Inflammatory macrophage treated with lipopolysaccharide for 4 hours (primary cell): ENCODE measurements around the gene SPRED2.

Experiments used
- DNase-seq: peaks from one replicate; pipeline ENCODE4 v3.0.0-alpha.2; 2020

SPRED2 gene

DNA sequence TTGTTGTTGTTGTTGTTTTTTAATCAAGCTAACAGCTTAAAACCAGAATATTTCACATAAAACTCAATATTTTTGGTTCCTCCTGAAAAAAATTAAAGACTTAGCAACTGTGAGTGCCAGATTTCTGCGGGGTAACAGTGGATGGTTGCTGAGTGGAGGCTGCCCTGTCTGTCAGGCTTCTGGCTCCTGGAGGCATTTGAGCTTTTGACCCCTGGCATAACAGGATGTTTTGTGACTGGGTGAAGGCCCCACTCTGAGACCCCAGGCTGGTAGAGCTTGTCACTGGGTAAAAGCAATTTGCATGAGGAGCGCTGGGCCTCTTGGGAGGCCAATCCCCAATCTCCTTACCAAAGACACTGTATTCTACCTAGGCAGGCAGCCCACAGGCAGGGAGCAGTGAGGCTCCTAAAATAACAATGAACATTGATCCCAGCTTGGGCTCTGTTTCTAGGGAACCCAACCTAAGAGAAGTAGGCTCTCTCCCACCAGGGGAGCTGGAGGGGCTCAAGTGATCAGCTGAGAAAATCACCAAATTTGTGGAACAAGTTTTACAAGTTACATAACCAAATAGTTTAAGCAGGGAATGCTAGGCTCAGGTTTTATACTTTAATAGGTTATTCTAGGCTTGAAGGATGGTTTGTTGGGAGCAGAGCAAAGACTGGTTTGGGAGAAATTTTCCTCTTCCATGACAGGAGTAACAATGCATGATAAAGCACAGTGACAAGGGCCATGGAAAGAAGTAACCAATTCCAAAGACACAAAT, 5.9 kb upstream of the SPRED2 start:
- DNase-seq, result no peak

DNA sequence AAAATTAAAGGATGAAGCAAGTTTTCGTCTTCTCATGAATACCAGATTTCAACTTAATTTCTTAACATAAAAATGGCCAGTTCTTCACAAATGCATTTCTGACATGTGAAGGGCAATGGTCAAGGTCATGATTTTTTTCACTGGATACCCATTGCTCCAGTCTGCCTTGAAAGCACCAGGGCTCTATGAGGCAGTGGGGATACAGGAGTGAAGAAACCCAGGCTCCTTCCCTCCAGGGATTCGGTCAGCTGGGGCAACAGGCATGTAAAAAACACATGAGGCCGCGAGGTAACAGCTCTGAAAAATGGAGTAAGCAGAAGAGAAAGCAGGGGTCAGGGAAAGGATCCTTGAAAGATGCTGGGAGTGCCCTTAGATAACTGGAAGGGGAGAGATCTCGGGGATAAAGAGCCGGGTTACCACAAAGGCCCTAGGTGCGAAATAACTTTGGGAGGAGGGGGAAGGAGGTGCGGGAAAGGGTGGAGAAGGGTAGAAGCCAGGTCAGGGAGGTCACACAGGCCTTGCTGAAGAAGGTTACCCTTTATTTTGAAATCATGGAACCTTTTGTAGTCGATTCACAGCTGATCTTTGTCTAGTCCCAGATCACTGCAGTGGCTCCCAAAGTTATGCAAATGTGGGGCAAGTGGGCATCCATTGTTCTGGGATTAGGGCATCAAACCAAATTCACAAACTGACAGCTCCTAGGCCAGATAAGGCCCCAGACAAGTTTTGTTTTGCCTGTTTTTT, 5.2 kb upstream of the SPRED2 start:
- DNase-seq, result no peak

DNA sequence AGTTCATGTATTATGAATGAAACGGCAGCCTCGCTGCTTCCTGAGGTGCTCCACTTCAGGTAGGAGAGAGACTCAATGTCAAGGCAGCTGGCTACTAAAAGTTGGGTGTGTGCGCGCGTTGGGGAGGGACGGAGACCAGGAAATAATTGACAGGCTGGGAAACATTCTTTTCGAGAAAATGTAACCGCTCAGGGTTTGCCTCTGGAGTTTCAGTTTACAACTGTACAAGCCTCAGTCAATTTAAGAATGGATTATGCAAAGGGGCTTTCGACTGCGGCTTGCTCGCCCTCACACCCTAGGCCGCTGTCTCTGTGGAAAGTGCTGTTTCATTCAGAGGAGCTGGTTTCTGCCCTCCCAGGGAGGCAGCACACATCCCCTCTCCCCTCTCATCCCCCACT, 4.4 kb upstream of the SPRED2 start:
- DNase-seq, result peak; percentile 36

DNA sequence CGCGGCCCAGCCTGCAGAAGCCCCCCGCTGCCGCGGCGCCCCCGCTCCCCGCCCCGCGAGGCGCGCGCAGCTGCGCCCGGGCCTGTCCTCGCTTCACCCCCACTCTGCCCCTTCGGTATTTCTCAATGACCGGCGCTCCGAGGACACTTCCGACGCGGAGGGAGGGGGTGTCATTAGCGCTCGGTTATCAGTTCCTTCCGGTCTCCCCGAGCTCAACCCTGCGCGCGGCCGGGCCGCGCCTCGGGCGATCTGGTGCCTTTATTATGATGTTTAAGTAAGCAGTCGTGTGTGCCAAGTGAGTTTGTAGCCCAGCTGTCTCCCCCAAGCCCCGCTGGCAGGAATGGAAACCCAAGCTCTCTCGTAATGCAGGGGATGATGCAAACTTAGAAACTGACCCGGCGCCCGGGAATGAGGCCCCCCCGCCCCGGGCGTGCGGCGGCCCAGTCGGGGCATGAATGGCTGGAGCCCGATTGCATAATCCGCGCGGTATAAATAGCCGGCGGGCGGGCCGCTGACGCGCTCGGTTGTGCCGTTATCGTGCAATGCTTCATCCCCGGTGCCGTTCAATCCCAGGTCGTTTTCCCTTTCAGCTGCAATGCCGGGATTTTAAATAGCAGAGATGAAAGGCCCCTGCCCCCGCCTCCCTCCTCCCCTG, 3.9 kb upstream of the SPRED2 start:
- DNase-seq, result peak; percentile 87

DNA sequence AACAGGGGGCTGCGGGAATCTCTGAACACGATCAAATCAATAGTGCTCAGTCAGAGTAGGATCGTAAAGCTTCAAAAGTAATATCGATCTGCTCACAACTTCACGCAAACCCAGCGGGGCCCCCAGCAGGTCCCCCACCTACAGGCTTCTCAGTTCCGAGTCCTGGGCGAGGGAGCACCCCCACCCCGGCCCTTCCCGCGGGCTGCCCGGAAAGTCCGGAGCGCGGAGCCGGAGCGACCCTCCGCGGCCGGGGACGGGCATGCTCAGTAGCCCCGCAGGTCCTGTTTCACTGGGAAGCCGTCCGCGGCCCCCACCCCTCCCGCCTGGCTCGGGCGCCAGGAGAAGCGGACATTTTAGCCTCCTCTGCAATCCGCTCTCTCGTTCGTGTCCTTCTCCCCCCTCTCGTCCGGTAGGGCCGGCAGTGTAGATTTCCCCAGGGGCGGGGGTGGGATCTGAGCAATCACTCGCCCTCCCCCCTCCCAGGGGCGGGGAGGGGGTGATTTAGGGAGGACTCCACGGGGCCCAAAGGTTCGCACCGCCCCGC, 3.3 kb upstream of the SPRED2 start:
- DNase-seq, result peak; percentile 66

DNA sequence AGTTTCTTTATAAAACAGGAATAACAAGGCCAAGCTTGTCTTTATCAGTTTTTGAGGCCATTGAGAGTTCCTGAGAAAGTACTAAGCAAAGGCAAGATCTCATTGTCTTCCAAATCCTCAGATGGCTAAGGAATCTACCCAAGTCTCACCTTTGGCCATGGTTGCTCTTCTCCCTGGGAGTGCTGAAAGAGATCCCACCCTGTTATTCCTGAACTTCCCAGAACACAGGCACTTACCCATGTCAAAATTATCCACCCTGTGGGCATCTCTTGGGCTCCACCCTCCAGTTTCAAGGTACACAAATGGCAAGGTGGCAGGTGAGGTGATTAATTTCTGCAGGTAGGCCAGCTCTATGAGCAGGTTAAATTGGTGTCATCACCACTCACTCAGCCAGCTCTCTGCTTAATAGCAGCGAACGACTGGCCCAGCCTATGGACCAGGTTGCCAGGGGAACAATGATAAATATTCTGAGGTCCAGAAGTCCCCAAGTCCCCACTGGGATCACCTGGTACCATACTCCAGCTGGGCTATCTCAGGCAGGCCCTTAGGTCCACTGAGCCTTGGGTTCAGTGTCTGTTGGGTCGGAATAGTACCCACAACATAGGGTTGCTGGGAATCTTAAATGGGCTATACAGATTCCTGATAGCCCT, 2.3 kb upstream of the SPRED2 start:
- no peak for DNase-seq

DNA sequence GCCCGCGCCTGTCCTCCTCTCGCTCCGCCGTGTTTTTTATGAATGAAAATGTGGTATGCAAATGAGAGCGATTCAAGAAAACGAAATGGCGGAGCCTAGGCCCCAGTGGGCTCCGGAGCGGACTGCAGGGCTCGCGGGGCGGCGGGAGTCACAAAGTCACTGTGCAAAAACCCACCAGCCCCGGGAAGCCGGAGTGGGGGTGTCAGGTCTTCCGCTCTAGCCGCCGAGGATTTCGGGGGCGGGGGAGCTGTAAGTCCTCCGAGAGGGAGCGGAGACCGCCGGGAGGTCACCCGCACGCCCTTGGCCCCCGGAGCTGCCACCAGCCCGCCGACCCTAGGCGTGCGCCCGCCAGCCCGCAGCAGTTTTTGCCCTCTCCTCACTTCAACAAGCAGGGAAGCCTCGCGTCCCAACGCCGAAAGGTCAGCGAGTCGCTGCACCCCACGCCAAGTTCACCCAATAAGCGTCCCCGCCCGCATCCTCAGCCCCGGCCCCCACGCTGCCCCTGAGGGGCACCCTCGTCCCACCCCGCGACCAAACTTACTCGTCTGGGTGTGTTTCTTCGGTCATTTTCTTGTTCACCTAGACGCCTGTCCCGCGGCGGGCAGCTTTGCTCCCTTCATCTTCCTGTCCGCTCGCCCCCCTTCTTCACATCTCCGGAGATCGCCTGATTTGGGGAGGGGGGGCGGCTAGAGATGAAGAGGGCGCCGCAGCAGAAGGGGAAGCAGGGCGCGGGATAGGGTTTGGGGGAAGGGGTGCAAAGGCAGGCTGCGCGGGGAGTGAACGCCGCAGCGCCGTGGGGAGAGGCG, 775 bp downstream of the SPRED2 start:
- DNase-seq, result peak; percentile 37

DNA sequence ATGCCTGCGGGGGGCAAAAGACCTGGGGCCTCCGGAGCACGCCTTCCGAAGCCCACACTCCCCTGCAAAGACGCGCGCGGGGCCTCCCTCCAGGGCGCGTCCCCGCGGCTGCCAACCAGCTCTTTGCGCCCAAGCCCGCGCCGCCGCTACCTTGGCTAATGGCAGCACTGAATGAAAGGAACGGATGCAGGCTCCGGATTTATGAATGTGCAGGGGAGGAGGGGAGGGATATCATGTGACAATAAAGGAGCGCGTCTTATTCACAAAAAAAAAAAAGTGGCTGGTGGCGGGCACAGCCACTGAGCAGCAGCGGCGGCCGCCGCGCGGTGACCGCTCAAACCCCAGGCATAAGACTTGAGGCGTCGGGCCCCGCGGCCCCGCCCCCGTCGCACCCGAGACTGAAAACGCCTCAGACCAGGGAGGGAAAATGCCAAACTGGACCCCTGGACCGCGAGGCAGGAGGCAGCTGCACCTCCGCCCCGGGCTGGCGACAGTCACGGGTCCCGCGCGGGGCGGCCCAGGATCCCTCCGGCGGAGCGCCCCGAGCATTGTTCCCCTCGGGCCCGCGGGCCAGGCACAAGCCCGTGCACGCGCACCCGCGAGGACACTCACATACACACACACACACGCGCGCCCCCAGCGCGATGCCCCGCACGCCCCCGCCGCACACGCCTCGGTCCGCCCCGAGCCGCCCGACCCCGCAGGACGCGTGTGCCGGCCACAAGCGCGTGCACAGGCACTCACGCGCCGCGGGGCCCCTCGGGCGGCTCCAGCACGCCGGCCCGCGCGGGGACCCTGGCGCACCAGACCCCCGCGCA, 1.6 kb downstream of the SPRED2 start:
- peak; percentile 64 for DNase-seq

DNA sequence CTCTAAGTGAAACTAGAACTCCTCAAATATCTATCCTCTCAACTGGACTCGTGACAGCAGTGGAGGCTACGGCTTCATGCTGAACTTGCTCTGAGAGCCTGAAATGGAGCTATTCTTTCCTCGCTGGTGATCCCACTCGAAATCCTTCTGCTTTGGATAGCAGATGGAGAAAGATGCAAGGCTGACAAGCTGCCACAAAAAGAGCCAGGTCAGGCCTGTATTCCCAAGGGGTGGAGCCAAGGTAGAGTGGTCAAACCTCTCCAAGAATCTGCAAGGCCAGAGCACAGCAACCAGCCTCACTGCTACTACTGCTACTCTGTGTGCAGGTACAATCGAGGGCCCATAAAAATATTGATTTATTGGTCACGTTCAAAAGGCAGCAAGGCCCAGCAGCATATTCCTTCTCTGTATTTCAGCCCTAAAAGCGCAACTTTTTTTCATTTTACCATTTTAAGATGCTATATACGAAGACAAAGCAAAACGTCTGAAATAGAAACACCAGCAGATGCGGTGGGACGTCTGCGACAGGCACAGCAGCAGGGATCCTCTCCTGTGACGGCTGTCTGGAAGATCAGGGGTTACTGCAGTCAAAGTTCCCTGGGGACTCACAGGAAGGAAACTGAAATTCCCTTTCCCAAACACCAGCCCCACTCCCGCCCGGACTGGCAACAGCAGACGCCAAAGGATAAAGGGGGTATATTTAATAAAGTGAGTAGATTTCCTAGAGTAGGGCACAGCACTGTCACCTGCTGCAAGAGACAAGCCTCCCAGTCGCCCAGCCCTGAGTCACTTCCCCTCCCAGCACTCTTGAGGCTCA, 2.4 kb downstream of the SPRED2 start:
- DNase-seq, result no peak

DNA sequence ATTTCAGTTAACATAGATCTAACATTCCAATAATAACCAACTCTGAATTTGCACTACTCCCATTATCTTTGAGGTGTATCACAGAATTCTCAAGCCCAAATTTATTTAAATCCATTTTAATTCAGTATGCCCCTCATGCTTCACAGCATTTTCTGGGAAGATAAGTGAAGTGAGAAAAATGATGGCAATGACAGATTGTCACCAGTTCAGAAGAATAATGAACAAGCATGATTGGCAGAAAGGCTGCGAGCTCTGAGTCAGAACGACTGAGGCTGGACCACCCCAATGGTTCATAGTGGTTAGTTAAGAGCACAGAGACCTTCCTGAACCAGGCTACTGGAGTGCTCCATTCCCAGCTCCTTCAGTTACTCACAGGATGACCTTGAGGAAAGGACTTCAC, 4.9 kb downstream of the SPRED2 start:
- DNase-seq, result no peak

DNA sequence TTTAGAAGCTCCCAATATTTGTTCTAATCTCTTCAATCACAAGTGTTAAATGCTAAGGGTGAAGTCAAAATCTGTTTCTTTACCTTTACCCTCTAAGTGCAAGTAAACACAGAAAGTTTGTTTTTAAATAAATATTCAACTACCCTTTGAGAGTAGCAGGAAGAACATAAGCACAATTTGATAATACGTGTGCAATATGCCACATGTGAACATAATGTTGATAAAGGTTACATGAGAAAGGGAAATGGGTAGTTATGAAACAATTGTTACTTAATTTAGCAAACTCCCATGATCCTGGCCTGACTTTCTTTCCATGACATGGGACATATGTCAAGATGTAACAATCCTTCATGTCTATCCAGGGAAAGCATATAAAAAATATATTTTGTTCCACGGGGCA, 7.1 kb downstream of the SPRED2 start:
- peak; percentile 71 for DNase-seq

DNA sequence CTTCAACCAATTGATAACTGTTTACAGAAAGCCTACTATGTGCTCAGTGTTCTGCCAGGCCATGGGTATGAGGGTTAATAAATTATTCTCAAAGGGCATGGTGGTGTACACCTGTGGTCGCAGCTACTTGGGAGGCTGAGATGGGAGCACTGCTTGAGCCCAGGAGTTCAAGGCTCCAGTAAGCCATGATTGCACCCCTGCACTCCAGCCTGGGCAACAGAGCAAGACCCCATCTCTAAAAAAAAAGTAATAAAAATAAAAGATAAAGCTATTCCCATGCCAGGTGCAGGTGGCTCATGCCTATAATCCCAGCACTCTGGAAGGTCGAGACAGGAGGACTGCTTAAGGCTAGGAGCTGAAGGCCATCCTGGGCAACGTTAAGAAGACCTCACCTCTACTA, 8.0 kb downstream of the SPRED2 start:
- no peak for DNase-seq

DNA sequence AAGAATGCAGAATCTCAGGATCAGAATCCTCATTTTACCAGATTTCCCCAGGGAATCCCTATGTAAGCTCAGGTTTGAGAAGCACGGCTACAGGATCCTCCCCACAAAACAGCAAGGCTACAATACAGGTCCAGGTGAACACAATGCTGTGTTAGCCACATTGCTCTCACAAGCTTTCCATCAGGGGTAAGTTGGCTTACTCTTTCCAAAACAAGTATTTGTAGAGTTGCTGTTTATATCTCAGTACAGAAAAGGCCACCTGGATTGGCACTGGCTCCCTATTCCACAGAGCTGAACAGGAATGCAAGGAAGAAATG, 11.0 kb downstream of the SPRED2 start:
- no peak for DNase-seq

DNA sequence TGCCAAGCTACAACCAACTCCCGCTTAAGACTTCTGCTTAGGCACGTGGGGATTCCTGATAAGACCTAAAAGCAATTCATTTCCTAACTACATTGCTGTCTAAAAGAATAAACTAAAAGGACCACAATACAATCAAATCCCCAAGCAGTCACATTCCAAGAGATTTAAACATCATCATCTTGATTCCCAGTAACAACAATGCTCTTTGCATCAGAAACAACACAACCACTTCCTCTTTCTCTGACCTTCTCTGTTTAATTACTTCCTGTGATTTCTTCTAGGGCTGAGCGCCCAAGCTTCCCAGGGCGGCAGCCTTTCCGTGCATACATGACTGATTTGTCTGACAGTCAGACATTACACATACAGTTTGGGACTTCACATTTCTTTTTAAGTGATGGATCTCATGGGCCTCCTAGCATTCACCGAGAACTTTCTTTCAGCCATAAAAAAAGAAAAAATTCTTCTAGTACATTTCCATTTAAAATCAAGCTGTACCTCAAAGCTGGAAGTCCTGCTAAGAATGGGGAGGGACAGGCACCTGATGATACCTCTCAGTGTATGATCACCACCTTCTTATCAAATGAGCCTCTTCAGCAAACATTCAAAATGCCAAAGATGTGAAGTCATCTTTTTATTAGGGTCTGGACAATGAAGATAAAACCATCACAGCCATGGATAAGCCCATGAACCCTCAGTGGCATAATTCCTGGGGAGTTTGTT, 11.5 kb downstream of the SPRED2 start:
- peak; percentile 84 for DNase-seq

DNA sequence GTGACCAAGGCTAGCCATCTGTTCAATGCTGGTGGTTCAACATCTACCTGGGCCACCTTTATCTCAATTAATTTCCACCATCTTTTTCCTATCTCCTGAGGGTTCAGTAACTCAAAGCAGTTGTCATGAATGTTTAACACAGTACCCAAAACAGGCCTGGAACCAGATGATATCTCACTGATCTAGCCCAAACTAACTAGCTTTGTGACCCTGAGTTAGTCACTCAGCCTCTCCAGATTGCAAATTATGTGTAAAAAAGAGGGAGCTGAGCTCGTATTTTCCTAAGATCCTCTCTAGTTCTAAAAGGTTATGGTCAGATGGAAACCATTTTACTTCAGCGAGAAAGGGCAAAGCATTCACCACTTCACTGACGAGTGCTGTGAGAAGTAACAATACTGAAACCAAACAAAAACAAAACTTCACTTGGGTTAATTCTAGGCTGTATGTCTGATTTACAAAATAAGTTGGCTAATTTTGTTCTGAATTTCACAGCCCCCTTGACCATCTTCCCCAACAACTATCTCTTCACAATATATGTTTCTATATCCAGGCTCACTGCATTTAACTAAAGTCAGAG, 14.8 kb downstream of the SPRED2 start:
- no peak for DNase-seq

DNA sequence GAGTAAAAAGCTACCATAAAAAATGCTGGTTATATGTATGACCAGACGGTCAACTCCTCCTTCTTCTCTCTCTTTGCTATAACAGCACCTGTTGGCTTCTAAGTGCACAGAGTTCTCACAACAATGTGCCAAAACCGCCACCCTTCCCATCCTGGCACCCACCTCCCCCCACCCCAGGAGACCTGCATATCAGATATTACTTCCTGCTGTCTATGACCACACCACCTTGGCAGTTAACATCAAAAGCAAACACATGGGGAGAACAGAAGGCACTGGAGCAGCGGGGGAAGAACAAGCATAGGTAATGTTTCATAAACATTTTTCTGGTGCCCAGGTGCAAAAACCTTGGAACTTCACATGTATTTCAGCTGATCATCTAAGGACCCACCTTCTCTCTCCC, 15.5 kb downstream of the SPRED2 start:
- no peak for DNase-seq

DNA sequence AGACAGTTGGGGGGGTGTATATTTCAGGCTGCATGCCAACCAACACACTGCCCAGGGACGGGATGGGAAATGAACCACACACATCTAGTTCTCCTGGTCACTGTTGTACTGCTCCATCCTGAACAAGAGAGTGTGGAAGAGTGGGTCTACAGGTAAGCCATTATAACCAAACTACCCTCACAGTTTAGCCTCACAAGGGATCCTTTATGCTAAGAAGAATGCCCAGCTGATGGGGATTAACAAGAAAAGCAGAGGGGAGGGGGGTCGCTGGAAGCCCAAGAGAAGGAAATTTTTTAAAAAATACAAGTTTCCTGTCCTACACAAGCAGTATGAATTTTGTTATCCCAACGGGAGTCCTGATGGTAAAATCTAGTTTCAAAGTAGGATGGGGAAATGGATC, 16.1 kb downstream of the SPRED2 start:
- DNase-seq, result no peak

DNA sequence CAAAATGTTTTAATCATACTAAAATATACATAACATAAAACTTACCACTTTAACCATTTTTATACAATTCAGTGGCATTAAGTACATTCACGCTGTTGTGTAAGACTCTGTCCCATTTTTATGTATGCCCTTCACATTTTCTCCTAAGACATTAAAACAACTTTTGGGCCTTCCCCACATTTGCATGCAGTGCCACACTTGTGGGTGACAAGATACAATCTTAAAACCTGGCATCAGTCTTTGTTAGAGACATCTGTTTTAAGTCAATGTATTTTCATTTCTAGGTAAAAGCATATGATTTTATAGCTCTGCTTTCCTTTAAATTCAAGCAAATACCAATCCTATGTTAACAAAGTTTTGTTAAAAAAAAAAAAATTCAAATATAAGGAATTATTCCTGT, 17.3 kb downstream of the SPRED2 start:
- no peak for DNase-seq

DNA sequence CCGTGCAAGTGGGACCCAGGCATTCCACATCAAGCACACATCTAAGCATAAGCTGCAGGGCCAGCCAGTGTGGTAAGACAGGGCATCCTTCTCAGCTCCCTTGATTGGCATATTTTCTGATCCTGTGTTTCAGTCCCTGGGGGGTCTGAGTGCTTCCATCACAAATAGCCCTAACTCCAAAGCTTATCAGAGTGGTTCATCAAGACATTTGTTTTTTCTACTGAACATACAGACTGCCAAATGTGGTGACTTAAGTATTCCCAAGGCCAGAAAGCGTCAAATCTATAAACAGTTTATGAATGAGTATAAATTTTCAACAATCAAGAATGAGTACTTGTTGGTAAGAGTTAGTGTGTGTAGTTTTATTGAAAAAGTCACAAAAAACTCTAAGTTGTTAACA, 18.8 kb downstream of the SPRED2 start:
- no peak for DNase-seq

DNA sequence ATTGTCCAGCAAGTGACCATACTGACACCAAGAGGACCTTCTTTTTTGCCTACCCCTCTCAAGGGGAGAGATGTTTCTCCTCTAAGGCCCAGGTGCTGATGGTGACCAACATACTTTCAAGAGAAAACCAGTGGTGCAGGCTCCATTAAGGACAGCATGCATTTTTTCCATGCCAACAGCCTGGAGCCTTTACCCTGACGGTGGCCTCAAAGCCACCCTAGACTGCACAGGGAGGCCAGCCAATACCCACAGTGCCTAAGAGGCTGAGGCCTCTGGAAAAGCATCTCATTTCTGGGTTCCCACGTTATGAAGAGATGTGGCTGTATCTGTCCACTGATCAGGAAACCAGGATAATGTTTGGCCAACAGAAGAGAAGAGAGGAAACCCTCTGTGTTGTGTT, 19.3 kb downstream of the SPRED2 start:
- no peak for DNase-seq
